HG03439 (cell line): Measurements from ENCODE around the gene RNF19B.

Experiments used
- ATAC-seq: cut with Tn5 transposase; IDR thresholded peaks from one replicate; pipeline ENCODE4 v1.9.1; 2021; ENCODE audit warnings: mild to moderate bottlenecking, moderate library complexity; ENCODE audit not compliant: unreplicated experiment

RNF19B gene

GRCh38 chr1:32891241-32891570, 73.4 kb downstream of the RNF19B start:
- no peak for ATAC-seq

- ATAC-seq = no peak
Measured at GRCh38 chr1:32890516-32891240, 73.9 kb downstream of the RNF19B start.

GRCh38 chr1:32889731-32890278, 74.8 kb downstream of the RNF19B start:
- no peak for ATAC-seq

- ATAC-seq = no peak
Measured at GRCh38 chr1:32888677-32889420, 75.8 kb downstream of the RNF19B start.

GRCh38 chr1:32888134-32888533, 76.5 kb downstream of the RNF19B start:
- ATAC-seq = no peak

GRCh38 chr1:32887623-32888022, 77.0 kb downstream of the RNF19B start:
- no peak for ATAC-seq

GRCh38 chr1:32886828-32887414, 77.7 kb downstream of the RNF19B start:
- no peak for ATAC-seq
